HG03469 (cell line): Measurements from ENCODE around the gene ELMO1.

Source experiments
- ATAC-seq: cut with Tn5 transposase; IDR thresholded peaks from one replicate; pipeline ENCODE4 v1.9.1; 2021; ENCODE audit warnings: mild to moderate bottlenecking, moderate library complexity, moderate number of reproducible peaks; ENCODE audit not compliant: unreplicated experiment

The ELMO1 gene

DNA sequence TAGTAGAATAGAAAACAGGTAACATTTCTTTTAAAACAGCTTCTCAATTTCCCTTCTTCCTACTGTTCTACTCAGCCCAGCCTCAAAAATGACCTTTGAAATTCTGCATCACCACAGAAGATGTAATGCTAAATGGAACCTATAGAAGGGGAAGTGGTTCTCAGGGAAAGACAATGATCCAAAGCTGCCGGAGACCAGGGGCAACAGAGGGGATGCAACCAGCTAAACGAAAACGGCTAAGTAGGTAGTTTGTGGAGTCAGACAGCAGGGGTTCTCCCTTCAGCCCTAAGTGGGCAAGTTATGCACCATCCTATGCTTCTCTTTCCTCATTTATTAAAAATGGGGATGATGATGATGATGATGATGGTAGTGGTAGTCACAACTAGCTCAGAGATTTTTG, 214.3 kb downstream of the ELMO1 start:
- no peak for ATAC-seq

GRCh38 chr7:37231613-37232012, 217.1 kb downstream of the ELMO1 start:
- ATAC-seq, result no peak

DNA sequence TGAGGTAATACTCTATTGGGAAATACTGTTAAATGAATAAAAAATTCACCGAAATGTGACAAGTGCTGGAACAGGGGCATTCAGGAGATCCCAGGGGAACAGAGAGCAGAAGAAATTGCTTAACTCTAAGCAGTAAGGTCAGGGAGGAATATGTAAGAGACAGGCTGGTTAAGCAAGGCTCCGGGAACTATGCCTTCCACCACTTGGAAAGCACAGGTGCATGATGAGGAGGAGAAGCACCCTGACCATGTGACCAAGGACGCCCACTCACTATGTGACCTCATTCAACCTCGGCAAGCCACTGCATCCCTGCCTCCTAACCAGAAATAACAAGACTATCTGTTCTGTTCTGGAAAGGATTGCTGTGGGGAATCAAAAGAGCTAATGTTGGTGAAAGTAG, 218.4 kb downstream of the ELMO1 start:
- no peak for ATAC-seq

GRCh38 chr7:37229381-37229780, 219.3 kb downstream of the ELMO1 start:
- ATAC-seq, result no peak

GRCh38 chr7:37225285-37225969, 223.2 kb downstream of the ELMO1 start:
- ATAC-seq, result no peak

DNA sequence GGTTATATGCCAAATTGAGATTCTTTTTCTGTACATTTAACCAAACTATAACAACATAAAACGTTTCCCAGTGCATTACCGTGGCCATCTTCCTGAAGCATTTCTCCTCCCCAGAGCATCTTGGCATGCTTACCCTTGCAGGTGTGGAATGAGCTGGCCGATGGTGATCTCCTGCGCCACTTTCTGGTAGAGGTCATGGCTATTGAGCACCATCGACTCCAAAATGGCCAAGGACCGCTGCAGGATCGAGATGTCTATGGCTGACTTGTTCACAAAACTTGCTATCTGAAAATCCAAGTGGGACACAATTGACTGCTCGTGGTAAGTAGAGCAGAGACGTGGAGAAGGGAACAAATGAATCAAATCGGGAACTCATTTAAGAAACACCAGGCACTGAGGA, 223.9 kb downstream of the ELMO1 start:
- ATAC-seq, result no peak

DNA sequence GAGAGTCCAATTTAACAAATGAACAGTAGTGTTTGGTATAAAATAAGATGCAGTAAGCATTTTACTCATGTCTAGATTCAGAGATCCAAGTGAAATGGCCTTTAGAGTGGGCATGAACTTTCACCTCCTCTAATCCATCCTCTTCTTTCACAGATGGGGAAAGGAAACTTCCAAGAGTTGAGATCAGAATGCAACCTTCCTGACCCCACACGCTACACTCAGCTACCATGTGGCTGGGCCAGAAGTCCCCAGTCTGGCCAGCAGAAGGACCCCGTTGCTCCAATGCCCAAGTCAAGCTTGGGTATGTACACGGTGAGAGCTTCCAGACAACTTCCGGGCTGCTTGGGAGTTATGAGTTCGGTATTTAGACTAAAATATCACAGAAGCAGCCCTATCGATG, 228.0 kb downstream of the ELMO1 start:
- no peak for ATAC-seq

GRCh38 chr7:37218956-37219355, 229.7 kb downstream of the ELMO1 start:
- no peak for ATAC-seq

DNA sequence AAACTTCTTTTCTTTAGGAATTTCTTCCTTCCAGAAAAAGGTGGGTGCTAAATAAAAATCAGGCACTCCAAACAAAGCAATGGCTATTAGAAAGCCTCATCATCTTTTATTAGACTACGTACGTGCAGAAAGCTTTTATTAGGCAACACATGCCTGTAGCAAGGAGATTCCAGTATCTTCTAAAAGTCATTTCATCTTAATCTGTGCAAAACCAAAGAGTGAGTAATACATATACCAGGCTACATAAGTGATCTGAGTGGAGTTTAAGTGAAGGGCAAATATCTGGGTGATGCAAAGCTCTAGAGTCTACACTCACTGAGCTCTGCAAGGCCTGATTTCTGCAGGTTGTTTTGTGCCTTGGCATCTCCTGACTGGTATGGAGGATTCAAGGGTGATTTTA, 231.7 kb downstream of the ELMO1 start:
- ATAC-seq, result no peak

DNA sequence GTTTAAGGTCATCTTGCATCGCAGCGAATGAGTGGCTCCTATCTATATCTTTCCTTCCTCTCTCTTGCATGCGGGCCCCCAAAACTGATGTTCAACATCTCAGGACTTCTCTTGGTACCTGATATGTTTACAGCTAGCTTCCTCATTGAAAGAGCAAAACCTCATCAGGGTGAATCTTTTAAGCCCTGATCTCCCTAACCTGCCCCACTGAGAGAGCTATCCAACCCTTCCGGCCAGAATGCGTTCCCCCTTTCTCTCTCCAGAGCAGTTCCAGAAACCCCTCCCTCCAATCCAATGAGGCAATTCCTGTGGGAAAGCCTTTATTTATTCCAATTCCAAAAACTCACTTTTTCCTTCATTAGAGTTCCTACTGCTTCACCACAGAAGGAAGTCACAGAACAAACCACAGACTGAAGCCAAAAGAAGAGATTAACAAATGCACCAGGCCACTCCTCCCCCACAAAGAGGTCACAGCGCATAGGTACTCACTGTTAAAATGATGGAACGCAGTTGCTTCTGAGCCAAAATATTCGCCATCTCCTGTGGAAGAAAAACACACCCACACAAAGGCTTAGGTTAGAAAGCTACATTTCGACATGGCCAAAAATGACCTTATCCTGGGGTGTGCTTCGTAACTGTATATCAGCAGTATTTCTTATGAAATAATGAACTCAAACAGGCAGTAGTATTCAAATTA, 232.4 kb downstream of the ELMO1 start:
- ATAC-seq, result no peak

DNA sequence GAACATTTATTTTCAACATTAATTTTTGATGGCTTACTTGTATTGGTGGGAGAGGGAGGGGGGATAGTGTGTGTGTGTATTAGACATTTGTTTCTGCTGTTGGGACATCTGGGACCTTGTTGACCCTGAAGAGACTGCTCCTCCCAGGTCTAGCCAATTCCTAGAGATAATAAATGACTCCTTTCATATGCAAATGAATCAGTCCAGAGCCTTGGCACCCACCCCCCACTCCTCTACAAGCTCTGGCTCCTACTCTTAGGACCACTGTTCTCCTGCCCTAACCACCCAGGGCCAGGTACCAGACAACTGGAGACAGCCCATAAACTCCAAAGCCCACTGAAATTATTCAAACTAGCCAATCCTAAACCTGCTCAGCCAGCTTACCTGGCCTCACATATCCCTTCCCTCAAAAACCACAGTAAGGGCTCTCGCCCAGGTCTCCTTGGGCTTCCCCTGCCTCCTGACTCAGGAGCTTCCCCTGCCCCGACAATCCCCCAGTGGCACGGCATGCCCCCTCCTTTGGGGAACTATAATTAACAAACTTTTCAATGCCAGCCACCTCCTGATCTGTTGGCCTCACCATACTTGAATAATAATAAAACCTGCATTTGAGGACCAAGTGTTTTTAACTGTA, 233.3 kb downstream of the ELMO1 start:
- no peak for ATAC-seq

DNA sequence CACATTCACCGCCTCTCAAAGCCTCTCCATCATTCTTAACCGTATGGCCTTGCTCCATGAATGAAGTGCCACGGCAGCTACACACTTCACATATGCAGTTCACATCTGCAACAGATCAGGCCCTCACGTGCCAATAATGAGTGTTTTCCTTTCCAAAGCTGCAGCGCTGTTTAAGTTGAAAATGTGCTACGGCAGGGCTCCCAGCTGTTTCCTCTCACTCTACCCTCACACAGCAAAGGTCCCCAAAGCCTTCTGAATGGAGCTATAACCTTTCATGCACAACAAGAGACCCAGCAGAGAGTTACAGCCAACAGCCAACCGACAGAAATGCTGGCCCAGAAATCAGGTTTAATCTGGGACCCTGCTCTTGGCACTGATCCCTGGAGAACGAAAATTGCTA, 236.1 kb downstream of the ELMO1 start:
- no peak for ATAC-seq

- ATAC-seq, result peak; percentile 41
Observed at GRCh38 chr7:37212051-37212450, 236.6 kb downstream of the ELMO1 start.

- no peak for ATAC-seq
Observed at GRCh38 chr7:37211097-37211880, 237.4 kb downstream of the ELMO1 start.

DNA sequence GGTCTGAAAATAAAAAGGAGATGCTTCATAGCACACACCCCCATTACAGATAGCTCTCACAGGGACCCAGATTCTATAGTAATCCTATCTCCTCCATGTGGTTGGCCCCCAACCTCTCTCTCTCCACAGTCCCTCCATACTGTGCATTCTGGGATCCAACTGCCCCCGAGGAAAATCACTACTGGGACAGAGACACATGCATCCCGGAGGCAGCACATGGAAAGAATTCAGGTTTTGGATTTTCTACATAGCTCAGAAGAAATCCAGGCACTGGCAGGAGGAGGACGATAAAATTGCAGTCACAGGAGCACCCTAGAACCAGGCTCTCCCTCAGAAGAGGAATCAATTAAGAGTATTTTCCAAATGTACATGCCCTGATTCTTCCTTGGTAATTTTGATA, 239.5 kb downstream of the ELMO1 start:
- ATAC-seq, result no peak

DNA sequence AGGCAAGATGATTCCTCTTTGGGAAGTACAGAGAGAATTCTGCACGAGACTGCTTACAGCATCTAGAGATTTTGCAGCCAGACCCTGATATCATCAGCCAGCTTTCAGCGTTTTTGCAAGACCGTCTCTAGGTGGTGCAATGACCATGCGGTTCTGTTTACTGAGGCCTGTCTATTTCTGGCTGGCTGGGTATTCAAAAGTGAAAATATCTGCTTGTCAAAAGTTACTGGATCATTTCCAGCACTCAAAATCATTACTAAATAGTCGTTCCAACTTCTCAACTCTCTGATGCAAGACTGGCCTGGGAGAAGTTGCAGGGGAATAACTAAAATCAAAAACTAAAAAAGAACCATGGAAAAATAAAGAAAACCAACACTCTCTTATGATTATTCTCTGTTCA, 240.1 kb downstream of the ELMO1 start:
- ATAC-seq, result peak; percentile 70

GRCh38 chr7:37206192-37206591, 242.5 kb downstream of the ELMO1 start:
- ATAC-seq, result no peak

GRCh38 chr7:37205451-37205850, 243.2 kb downstream of the ELMO1 start:
- ATAC-seq, result no peak

DNA sequence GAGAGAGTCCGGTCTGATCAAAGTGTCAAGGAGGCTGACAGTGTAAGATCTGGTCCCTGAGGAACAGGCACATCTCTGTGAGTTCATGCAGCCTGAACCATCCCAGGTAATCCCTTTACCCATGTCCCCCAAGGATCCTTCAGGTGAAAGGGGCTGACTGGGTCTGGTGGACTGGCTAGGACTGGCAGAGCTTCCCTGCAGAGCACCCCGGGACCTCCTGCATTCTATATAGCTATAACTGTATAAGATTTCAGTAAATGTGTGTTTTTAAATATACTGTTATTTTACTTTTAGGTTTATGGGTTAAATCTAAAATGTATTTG, 246.8 kb downstream of the ELMO1 start:
- ATAC-seq, result no peak

GRCh38 chr7:37201003-37201875, 247.4 kb downstream of the ELMO1 start:
- no peak for ATAC-seq
